GM19455 (cell line): ENCODE data around the gene CD6.
"Not testable (repeated sequence)": the region's sequence is repeated elsewhere in the genome, so short reads cannot be mapped to it uniquely, and the experiment has no call there.

Source experiments
- ATAC-seq: cut with Tn5 transposase; IDR thresholded peaks from one replicate; pipeline ENCODE4 v1.9.1; 2021; ENCODE audit not compliant: unreplicated experiment

CD6 gene

DNA sequence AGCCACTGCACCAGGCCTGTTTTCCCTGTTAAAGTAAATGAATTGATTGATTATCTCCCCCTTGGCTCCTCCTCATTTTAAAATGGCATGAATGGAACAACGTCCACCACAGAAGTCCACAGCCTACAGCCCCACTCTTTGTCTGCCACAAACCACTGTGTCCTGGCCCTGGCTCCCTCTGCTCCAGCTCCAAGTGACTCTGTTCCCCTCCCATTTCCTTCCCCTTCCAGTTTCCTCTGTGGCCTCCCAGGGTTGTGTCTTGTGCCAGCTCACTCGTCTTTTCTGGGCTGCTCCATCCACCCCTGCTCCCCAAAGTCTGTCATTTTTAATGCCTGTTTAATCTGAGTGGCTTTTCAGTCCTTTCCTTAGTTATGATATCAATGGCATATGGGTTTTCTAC lies 78.4 kb downstream of the CD6 start:
- no peak for ATAC-seq

DNA sequence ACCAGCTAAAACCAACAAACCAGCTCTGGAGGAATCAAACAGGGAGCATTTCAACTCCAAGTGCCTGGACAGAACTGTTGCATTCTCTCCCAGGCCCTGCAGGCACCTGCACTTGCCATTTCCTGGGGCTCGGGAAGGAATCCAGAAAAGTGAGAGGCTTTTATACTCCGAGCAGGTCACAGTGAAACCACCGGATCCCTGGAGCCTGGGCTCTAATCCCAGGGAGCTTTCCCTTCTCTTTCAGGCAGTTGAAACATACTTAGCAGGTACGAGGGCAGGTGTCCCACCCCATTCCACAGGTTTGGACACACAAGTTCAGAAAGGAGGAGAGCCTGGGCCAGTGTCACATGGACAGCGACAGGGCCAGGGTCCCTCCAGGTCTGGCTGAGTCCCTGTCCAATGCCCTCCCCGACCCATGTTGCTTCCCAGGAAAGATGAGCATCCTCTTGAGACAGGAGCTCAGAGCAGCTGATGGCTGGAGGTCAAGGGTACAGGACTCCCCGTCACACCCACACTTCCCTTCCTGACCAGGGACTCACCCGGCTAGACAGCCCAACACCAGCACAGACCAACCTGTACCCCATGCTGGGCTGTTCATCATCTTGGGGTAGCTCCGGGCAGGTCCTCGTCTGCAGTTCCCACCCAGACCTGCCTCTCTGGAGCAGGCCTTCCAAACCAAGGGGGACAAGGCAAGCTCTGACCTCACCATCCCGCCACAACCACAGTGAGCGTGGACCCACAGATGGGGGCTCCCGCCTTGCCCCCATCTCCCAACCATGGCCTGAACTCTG lies 80.9 kb downstream of the CD6 start:
- ATAC-seq, result no peak

DNA sequence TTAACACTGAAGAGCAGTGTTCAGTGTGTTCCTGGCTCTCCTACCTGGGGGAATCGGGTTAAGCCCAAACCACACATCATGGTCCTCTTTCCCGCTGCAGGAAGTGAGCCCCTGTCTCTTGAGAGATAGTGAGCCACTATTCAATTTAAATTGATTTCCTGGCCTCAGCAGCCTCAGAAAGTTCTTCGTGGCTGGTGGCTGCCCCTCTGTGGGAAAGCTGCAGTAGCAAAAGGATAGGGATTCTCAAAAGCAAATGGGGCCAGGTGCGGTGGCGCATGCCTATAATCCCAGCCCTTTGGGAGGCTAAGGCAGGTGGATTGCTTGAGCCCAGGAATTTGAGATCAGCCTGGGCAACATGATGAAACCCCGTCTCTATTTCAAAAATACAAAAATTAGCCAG lies 81.7 kb downstream of the CD6 start:
- ATAC-seq, result no peak

DNA sequence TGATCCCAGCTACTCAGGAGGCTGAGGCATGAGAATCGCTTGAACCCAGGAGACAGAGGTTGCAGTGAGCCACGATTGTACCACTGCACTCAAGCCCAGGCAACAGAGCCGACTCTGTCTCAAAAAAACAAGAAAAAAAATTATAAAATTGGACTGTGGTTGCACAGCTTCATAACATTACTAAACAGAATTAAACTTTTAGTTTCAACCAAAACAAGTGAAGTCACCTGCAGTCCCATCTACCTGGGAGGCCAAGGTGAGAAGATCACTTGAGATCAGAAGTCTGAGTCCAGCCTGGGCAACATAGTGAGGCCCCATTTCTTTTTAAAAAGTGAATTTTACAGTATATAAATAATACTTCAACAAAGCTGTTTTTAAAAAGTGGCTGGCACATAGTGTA lies 83.0 kb downstream of the CD6 start:
- ATAC-seq, result no peak

DNA sequence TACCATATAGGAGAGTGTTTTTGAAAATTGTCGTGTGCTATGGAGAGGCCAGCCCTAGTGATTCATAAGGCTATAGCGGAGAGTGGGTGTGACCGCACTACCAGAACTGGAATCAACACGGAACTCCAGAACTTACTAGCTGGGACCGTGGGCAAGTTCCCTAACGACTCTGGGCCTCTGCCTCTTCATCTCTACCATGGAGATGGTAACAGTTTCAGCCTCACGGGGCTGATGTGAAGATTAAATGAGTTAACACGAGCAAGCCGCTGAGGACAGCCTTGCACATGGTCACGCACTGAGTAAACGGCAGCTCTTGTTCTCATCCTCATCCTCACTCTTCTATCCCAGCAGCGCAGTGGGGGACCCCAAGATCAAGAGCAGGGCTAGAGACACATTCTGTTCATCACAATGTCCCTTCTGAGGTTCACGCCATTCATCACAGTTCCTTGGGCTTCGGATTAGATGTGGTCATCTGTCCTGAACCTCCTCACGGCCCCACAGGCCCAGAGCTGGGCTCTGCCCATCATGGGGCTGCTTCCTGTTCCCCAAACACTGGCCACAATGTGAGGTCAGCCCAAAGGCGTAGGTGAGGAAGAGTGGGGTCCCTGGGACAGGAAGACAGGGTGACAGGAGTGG lies 83.6 kb downstream of the CD6 start:
- ATAC-seq, result no peak

DNA sequence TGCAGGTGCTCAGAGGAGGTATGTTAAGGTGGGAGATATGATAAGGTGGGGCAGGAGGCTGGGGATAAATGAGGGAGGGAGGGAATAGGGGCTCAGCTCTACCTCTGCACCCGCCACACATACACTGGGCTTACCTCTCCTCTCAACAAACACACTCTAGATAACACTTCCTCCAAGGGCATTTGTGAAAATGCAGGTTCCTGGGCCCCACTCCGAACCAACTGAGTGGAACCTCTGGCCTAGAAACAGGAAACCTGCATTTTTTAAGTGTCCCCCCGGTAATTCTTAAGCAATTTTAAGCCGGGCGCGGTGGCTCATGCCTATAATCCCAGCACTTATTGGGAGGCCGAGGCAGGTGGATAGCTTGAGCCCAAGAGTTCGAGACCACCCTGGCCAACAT lies 84.3 kb downstream of the CD6 start:
- ATAC-seq, result no peak

DNA sequence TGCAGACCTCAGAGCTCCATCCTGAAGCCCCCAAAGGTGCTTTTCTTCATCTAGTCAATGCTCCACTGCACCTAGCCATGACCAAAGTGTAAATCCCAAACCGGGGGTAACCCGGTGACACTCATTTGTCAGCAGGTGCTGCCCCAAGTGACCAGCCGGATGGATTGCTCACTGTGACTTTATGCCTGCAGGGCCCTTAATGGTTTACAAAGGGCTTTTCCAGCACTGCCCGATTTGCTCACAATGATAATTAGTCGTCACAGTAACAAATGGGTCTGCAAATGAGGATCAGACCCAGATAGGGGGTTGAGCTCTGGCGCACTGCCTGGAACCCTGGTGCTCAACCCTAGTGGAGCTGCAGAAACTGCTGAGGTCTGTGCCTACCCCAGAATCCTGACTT lies 85.1 kb downstream of the CD6 start:
- no peak for ATAC-seq

DNA sequence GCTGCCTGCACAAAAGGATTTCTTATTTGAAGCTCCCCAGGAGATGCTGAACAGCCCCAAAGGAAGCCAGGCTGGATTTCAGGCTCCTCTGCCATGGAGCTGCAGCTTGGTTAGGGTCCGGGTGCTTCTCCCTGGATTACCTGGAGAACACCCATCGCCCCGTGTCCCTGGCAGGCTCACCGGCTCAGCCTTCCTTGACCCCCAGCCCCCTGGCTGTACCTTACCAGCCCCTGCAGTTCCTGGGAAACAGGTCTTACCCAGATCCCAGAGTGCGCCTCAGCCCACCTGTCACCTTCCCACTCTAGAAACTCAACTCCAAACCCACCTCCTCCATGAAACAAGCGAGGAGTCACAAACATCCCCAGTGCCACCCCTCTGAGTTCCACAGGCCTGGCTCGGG lies 85.5 kb downstream of the CD6 start:
- no peak for ATAC-seq

DNA sequence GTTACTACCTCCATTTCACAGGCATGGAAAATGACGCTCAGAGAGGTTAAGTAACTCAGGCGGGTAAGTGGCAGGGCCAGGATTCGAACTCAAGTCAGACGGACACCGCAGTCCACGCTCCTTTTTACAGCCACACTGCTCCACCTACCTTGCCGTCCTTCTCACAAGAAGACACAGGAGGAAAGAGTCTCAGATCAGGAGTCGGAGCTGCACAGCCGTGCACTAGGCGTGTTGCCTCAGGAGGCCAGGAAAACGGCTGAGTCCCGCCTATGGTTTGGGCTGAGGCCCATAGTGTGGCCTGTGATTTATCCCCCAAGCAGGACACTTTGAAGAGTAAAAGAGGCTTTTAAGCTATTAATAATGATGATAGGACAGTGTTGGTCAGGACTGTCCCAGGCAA lies 86.1 kb downstream of the CD6 start:
- no peak for ATAC-seq

DNA sequence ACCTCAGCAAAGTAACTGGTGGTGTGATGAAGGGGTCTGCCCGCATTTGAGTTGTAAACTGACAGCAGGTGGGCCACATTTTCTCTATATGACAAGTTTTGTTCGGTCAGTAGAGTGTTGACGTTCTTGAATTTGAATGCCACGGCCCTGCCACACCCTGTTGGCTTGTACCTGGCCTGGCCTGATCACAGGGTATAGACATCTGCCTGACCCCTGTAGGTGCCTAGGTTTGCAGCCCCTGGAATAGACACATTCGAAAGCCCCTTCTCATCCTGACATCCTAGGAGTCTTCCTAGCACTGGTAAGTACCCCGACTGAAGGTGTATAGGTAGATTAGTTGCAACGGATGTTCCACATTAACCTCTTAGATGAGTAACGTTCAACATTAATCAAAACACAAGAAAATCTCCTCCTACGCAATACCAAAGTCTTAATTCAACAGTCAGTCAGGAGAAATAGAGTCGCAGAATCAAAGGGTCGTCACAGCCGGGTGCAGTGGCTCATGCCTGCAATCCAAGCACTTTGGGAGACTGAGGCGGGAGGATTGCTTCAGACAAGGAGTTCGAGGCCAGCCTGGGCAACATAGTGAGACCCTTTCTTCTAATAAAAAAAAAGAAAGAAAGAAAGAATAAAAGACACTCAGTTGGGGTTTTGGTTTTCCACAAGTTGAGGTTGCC lies 87.2 kb downstream of the CD6 start:
- no peak for ATAC-seq

DNA sequence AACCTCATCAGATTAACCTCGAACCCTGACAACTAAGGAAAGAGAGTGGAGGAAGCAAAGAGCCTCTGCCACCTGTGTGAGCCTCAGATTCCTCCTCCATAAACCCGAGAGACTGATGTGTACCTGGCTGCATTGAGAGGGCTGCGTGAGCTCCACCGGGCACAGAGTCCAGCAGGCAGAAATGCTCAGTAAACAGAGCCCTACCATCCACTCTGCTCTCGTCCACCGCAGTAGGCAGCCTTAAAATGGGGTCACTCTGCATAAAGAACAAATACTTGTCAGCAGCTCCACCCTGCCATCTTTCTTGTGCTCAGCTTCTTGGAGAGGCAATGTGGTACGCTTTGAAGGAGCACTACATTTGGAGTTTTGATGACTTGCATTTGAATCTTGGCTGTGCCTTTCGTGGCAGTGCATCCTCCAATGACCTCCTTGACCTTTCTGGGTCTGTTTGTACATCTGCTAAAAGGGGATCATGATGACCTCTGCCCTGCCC lies 87.8 kb downstream of the CD6 start:
- ATAC-seq, result no peak

DNA sequence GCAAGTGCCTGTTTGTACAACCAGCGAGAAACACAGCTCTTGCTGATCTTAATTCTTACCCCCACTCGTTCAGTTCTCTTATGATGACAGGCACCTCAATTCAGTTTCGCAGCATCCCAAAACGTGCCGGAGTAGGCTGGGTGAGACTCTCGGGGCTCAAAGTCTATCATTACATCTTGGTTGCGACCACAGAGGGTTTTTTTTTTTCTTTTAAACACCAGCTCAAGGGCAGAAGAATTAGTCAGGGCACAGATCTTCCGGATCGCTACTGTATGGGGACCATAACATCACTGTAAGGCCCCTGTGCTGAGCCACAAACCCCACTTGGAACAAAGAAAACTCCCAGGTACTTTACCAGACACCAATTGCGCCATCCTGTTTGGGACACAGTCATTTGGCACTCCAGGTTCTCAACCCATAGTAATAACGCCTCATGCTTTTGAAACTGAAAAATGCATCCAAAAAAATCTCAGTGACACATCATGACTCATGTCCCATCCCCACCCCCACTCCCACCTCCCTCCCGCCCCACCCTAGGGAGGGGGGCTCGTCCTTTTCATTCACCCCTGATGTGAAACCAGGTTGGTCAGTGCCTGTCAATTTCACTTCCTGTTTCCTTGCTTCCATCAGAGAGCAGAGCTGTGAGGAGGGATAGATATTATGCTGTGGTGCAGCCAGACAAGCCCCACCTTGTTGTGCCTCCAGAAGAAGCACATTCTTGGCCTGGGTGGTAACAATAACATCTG lies 89.8 kb downstream of the CD6 start:
- peak; percentile 78 for ATAC-seq

DNA sequence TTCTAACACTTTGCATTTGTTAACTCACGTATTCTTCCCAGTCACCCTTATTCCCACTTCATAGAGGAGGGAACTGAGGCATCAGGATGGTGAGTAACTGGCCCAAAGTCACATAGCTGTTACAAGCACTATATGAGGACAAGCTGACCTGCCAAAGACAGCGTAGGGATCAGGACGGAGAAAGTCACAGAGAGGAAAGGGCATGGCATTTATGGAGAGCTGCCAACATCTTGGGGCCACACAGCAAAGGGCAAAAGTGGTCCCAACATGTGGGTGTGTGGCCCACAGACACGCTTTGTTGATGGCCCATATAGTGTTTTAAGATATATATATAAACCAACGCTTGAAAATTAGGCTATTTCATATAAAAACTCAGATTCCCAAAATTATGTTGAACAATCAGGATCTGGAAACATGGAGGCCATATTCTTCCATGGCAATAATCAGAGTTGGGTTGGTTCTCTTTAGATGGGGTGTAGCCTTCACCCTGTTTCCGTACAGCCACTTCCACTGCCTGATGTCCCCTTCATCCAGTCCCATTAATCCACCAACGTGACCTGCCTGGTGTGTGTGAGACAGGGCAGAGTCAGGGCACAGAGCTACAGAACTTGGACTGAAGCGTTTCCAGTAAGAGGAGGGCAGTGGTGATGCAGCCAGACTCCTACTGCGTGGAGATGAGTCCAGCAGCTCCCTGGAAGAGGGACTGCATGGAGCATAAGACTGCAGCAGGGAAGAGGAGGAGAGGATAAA lies 90.9 kb downstream of the CD6 start:
- no peak for ATAC-seq

DNA sequence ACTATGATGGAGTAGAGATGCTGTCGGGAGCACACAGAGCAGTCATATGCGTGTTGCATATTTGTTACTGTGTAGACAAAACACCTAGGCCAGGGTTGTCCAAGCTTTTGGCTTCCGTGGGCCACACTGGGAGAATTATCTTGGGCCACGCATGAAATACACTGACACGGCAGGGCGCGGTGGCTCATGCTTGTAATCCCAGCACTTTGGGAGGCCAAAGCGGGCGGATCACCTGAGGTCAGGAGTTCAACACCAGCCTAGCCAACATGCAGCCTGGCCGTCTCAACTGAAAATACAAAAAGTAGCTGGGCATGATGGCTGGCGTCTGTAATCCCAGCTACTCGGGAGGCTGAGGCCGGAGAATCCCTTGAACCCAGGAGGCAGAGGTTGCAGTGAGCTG lies 93.8 kb downstream of the CD6 start:
- not testable (repeated sequence) for ATAC-seq

DNA sequence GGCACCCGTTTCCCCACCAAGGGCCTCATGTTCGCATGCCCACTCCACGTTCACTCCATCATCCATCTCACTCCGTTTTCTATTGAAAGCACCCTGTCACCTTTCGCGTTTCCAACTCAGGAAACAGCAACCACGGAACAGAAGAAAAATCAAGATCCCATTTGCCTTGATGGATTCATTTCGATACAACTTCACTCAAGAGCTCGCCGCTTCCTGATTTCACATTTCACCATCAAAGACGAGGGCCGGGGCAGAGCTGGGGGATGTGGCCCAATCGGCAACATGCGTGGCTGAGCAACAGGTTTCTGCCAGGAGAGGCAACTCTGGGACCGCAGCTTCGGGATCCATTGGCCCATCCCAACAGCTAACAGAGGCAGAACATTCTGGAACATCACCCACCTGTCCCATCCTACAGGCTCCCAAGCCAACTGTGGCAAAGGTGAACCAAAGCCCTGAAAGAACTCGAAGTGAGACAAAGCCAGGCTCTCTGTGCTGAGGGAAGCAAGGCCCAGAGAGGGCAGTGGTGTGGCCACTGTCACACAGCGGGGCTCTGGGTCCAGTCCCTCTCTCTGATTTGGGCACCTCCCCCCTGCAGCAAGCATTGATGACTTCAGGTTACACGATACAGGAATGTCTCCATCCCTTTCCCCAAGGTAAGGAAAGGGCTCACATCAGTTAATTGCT lies 94.6 kb downstream of the CD6 start:
- no peak for ATAC-seq

DNA sequence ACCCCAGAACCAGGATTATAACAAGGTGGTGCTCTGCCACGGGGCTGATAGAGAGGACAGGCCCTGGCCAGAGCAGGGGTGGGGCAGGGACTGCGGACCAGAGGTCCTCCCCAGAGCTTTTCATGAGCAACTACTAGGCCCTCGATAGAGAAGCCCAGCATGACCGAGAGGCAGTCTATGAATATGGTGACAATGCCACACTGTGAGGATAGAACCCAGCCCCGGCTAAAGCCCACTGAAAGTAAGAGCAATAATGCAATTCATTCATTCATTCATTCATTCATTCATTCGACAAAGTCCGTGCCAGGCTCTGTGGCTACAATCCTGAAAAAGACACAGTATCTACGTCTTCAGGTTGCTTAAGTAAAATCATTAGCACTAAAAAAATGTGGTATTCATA lies 95.2 kb downstream of the CD6 start:
- ATAC-seq, result no peak

DNA sequence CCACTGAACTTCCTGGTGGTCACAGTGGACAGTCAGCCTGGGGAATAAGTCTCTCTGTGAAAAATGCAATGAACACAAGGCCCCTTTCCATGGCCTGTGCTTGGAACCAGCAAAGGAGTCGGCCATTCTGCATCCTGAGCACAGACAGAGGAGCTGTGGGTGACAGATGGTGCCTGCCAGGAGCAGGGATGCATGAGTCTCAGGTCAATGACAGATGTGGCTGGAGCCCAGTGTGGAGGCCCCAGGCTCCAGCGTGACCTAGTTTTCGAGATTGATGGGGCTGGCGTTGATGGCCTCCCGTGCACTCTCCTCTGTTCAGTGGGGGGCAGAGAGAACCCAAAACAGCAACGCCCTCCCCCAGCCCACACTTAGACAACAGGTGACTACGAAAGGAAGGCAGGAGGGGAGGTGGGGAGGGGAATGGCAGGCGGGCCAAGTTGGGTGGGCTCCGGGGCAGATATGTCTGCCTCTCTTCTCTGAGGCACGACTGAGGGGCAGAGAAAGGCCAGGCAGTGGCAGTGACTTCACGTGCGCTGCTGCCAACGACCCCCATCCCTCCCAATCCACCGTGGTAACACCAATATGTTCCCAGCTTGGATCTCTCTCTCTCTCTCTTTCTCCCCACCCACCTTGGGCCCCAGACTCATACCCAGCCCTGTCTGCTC lies 96.4 kb downstream of the CD6 start:
- ATAC-seq, result no peak

DNA sequence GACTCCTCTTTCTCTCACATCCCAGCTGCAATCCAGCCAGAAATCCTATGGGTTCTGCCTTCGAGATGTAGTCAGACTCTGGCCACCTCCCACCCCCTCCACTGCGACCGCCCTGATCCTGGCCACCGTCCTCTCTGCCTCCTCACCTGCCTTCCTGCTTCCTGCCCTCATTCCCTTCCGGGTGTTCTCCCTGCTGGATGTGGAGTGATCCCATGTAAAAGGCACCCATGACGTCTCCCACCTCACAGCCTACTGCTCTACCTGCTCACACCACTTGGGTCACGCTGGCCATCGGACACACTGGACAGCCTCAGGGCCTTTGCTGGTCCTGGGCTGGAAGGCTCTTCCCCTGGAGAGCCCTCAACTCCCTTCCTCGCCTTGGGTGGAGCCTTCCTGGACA lies 97.1 kb downstream of the CD6 start:
- no peak for ATAC-seq

DNA sequence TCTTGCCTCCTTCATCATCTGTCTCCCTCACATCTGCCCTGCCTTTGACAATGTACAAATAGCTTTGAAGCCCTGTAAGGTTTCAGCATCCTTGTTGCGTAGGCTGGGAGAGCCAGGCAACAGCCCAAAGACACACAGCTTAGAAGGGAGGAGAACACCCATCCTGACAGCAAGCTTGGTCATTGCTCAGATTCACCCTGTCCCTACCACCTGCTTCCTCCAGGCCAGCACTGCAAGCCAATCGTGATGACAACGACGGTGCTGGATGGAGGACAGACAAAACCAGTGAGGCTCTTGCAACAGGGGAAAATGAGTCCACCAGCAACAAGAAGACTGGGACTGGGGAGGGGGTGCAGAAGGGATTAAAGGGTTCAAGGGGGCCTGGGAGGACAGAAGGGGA lies 97.9 kb downstream of the CD6 start:
- ATAC-seq, result no peak
